SK-N-SH treated with all-trans-retinoic acid at 6 μM for 48 hours (cell line): ENCODE measurements around the gene SLC7A1.

Experiments used
- ATAC-seq: fragments of 200-7000 bp; cut with Tn5 transposase; 3 replicates; pipeline ENCODE4 v1.9.1; 2020; ENCODE audit warnings: mild to moderate bottlenecking, moderate library complexity
- BACH2 ChIP-seq: fragments of 250-450 bp; sonication (Bioruptor Pico); IDR thresholded peaks from 2 replicates; pipeline ENCODE4 v1.9.0; 2021; ENCODE audit warnings: mild to moderate bottlenecking, borderline replicate concordance
- CSDC2 ChIP-seq: fragments of 250-450 bp; sonication (Bioruptor Pico); IDR thresholded peaks from 2 replicates; pipeline ENCODE4 v1.5.0; 2020; ENCODE audit warnings: mild to moderate bottlenecking, moderate library complexity
- CSRNP3 ChIP-seq: fragments of 250-450 bp; sonication (Bioruptor Pico); IDR thresholded peaks from 2 replicates; pipeline ENCODE4 v1.5.1; 2021; ENCODE audit warnings: mild to moderate bottlenecking, moderate library complexity
- ESRRG ChIP-seq: fragments of 250-450 bp; sonication (Bioruptor Pico); IDR thresholded peaks from 2 replicates; pipeline ENCODE4 v1.6.1; 2021; ENCODE audit warnings: mild to moderate bottlenecking
- GLIS3 ChIP-seq: fragments of 250-450 bp; sonication (Bioruptor Pico); IDR thresholded peaks from 2 replicates; pipeline ENCODE4 v1.5.0; 2020; ENCODE audit warnings: mild to moderate bottlenecking, moderate library complexity
- ISL1 ChIP-seq: fragments of 250-450 bp; sonication (Bioruptor Pico); IDR thresholded peaks from 2 replicates; pipeline ENCODE4 v2.1.2; 2022; ENCODE audit warnings: mild to moderate bottlenecking, moderate library complexity
- OSR1 ChIP-seq: fragments of 250-450 bp; sonication (Bioruptor Pico); IDR thresholded peaks from 2 replicates; pipeline ENCODE4 v1.8.0; 2022; ENCODE audit warnings: moderate library complexity, mild to moderate bottlenecking, inconsistent platforms
- PPARA ChIP-seq: fragments of 250-450 bp; sonication (Bioruptor Pico); IDR thresholded peaks from 2 replicates; pipeline ENCODE4 v1.5.0; 2020; ENCODE audit warnings: mild to moderate bottlenecking, borderline replicate concordance
- RARB ChIP-seq: fragments of 250-450 bp; sonication (Bioruptor Pico); IDR thresholded peaks from 2 replicates; pipeline ENCODE4 v1.8.0; 2021; ENCODE audit warnings: mild to moderate bottlenecking, moderate library complexity
- SNAI2 ChIP-seq: fragments of 250-450 bp; sonication (Bioruptor Pico); IDR thresholded peaks from 2 replicates; pipeline ENCODE4 v1.5.0; 2020; ENCODE audit warnings: mild to moderate bottlenecking, moderate library complexity
- TCF4 ChIP-seq: fragments of 250-450 bp; sonication (Bioruptor Pico); IDR thresholded peaks from 2 replicates; pipeline ENCODE4 v1.8.0; 2021; ENCODE audit warnings: mild to moderate bottlenecking, moderate library complexity, borderline replicate concordance
- TOX ChIP-seq: fragments of 250-450 bp; sonication (Bioruptor Pico); IDR thresholded peaks from 2 replicates; pipeline ENCODE4 v1.8.0; 2021; ENCODE audit warnings: mild to moderate bottlenecking, moderate library complexity, borderline replicate concordance
- TSHZ2 ChIP-seq: fragments of 250-450 bp; sonication (Bioruptor Pico); IDR thresholded peaks from 2 replicates; pipeline ENCODE4 v1.5.0; 2020; ENCODE audit warnings: mild to moderate bottlenecking, moderate library complexity
- ZC3H10 ChIP-seq: fragments of 250-450 bp; sonication (Bioruptor Pico); IDR thresholded peaks from 2 replicates; pipeline ENCODE4 v1.5.1; 2021; ENCODE audit warnings: mild to moderate bottlenecking, moderate library complexity
- ZFP3 ChIP-seq: fragments of 250-450 bp; sonication (Bioruptor Pico); IDR thresholded peaks from 2 replicates; pipeline ENCODE4 v1.5.0; 2020; ENCODE audit warnings: mild to moderate bottlenecking, moderate library complexity
- ZFP30 ChIP-seq: fragments of 450-650 bp; formaldehyde crosslinking; IDR thresholded peaks from 2 replicates; pipeline ENCODE4 v1.5.0; 2022; ENCODE audit warnings: mild to moderate bottlenecking, moderate library complexity
- ZNF565 ChIP-seq: fragments of 450-650 bp; formaldehyde crosslinking; conservative IDR thresholded peaks from 2 replicates; pipeline ENCODE4 v1.5.0; 2020; ENCODE audit warnings: low read depth, mild to moderate bottlenecking, moderate library complexity
- ZNF70 ChIP-seq: fragments of 450-650 bp; formaldehyde crosslinking; IDR thresholded peaks from 2 replicates; pipeline ENCODE4 v1.5.0; 2020; ENCODE audit warnings: mild to moderate bottlenecking, moderate library complexity
- TF ChIP-seq, protein P1 (sequence below): fragments of 250-450 bp; sonication (Bioruptor Pico); IDR thresholded peaks from 2 replicates; pipeline ENCODE4 v1.8.0; 2020; ENCODE audit warnings: mild to moderate bottlenecking, moderate library complexity, borderline replicate concordance
- TF ChIP-seq, protein P2 (sequence below): fragments of 250-450 bp; sonication (Bioruptor Pico); IDR thresholded peaks from 2 replicates; pipeline ENCODE4 v1.5.1; 2020; ENCODE audit warnings: low read depth, mild to moderate bottlenecking, moderate library complexity
- TF ChIP-seq, protein P3 (sequence below): fragments of 250-450 bp; sonication (Bioruptor Pico); IDR thresholded peaks from 2 replicates; pipeline ENCODE4 v1.8.0; 2021; ENCODE audit warnings: low read depth, mild to moderate bottlenecking, moderate library complexity, borderline replicate concordance

Gene SLC7A1

GRCh38 chr13:29572575-29572974 is 22.9 kb downstream of the SLC7A1 start:
- ATAC-seq: no peak
- TF ChIP-seq ESRRG (CRISPR knock-in tag) (no peak), ZFP3 (CRISPR knock-in tag) (no peak), SNAI2 (CRISPR knock-in tag) (no peak), PPARA (CRISPR knock-in tag) (no peak), ZFP30 (CRISPR knock-in tag) (no peak), BACH2 (CRISPR knock-in tag) (no peak), ZC3H10 (CRISPR knock-in tag) (no peak), TOX (CRISPR knock-in tag) (no peak)
- TF ChIP-seq, protein P1, sequence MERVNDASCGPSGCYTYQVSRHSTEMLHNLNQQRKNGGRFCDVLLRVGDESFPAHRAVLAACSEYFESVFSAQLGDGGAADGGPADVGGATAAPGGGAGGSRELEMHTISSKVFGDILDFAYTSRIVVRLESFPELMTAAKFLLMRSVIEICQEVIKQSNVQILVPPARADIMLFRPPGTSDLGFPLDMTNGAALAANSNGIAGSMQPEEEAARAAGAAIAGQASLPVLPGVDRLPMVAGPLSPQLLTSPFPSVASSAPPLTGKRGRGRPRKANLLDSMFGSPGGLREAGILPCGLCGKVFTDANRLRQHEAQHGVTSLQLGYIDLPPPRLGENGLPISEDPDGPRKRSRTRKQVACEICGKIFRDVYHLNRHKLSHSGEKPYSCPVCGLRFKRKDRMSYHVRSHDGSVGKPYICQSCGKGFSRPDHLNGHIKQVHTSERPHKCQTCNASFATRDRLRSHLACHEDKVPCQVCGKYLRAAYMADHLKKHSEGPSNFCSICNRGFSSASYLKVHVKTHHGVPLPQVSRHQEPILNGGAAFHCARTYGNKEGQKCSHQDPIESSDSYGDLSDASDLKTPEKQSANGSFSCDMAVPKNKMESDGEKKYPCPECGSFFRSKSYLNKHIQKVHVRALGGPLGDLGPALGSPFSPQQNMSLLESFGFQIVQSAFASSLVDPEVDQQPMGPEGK (CRISPR knock-in tag): no peak

DNA sequence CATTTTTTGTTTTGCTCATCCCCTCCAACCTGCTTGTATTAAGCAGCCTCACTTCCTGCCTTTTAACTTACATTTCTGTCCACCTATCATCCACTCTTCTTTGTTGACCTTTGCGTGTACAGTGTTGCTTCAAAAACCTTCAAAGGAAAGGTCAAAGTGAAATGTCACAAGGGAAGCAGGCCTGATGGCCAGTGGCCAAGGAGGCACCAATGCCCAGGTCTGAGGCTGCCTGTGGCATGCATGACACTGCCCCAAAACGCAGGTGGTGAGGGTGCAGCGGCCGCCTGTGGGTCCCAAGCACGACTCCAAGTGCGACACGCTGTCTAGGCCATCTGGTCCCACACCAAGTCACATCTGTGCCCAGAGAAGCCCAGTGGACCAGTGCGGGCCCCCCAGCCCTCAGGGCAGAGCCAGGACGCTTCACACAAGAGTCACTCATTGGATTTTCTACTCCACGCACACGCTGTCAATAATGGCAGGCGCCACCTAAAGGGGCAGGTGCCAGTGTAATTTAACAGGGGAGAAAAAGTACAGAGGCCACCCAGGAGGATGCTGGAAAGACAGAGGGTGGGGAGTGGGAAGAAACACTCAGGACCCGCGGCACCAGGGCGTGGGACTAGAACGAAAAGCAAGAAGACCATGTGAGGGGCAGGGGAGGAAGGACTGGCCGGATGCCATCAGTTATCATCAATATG is 23.5 kb downstream of the SLC7A1 start:
- no peak for ATAC-seq
- TF ChIP-seq CSRNP3 (CRISPR knock-in tag) (no peak), TOX (CRISPR knock-in tag) (no peak), CSDC2 (CRISPR knock-in tag) (no peak), GLIS3 (CRISPR knock-in tag) (no peak), TCF4 (CRISPR knock-in tag) (no peak), BACH2 (CRISPR knock-in tag) (no peak), ISL1 (CRISPR knock-in tag) (no peak)
- TF ChIP-seq, protein P1 (CRISPR knock-in tag): no peak

DNA sequence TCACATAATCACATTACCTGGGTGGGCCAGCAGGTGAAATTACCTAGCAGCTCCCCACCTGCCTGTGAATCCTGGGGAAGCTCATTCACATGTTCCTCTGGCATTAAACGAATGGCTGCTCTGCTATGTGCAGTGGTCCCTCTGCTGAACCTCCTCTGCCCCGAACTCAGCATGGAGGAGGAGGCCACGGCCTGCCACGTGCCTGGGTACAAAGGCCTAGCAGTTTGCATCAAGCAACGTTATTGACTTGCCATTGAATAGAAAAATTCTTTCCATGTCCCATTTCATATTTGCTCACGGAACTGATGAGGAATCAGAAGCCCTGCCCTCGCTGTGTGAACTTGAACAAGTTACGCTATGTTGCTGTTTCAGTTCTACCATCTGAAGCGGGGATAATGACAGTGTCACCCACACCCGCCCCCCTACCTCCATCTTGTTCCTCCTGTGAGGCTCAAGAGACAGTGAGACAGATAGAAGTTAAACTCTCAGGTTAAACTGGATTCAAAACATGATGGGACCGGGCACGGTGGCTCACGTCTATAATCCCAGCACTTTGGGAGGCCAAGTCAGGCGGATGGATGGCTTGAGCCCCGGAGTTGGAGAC is 25.3 kb downstream of the SLC7A1 start:
- TF ChIP-seq BACH2 (CRISPR knock-in tag): no peak
- TF ChIP-seq SNAI2 (CRISPR knock-in tag): no peak
- TF ChIP-seq ZFP30 (CRISPR knock-in tag): no peak
- TF ChIP-seq ZNF70 (CRISPR knock-in tag): no peak
- no peak for TF ChIP-seq GLIS3 (CRISPR knock-in tag)
- TF ChIP-seq CSRNP3 (CRISPR knock-in tag): no peak
- no peak for TF ChIP-seq RARB (CRISPR knock-in tag)
- no peak for TF ChIP-seq ISL1 (CRISPR knock-in tag)
- TF ChIP-seq ZC3H10 (CRISPR knock-in tag): no peak
- no peak for TF ChIP-seq TSHZ2 (CRISPR knock-in tag)
- TF ChIP-seq OSR1 (CRISPR knock-in tag): no peak
- TF ChIP-seq, protein P2, sequence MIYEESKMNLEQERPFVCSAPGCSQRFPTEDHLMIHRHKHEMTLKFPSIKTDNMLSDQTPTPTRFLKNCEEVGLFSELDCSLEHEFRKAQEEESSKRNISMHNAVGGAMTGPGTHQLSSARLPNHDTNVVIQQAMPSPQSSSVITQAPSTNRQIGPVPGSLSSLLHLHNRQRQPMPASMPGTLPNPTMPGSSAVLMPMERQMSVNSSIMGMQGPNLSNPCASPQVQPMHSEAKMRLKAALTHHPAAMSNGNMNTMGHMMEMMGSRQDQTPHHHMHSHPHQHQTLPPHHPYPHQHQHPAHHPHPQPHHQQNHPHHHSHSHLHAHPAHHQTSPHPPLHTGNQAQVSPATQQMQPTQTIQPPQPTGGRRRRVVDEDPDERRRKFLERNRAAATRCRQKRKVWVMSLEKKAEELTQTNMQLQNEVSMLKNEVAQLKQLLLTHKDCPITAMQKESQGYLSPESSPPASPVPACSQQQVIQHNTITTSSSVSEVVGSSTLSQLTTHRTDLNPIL (CRISPR knock-in tag): no peak
- TF ChIP-seq CSDC2 (CRISPR knock-in tag): no peak
- TF ChIP-seq, protein P3, sequence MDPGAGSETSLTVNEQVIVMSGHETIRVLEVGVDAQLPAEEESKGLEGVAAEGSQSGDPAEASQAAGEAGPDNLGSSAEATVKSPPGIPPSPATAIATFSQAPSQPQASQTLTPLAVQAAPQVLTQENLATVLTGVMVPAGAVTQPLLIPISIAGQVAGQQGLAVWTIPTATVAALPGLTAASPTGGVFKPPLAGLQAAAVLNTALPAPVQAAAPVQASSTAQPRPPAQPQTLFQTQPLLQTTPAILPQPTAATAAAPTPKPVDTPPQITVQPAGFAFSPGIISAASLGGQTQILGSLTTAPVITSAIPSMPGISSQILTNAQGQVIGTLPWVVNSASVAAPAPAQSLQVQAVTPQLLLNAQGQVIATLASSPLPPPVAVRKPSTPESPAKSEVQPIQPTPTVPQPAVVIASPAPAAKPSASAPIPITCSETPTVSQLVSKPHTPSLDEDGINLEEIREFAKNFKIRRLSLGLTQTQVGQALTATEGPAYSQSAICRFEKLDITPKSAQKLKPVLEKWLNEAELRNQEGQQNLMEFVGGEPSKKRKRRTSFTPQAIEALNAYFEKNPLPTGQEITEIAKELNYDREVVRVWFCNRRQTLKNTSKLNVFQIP (CRISPR knock-in tag): no peak
- TF ChIP-seq PPARA (CRISPR knock-in tag): no peak
- no peak for TF ChIP-seq ZNF565 (CRISPR knock-in tag)

More for the DNA sequence above, 25.3 kb downstream of the SLC7A1 start:
- no peak for ATAC-seq
